ENCODE data around the gene RUSC2. TPM values are rescaled to one million over a fixed set of nuclear protein-coding genes. Genes with fewer than 3 reads are reported as not detected.
"Not testable (repeated sequence)": the region's sequence is repeated elsewhere in the genome, so short reads cannot be mapped to it uniquely, and the experiment has no call there.

Gene RUSC2
- total and polyA plus RNA-seq, 2 experiments from 2014 or later = 16.6 to 17.7 TPM

- Histone ChIP-seq H3K36me3 (replicated peaks; ENCODE audit: insufficient read depth, low read depth) (no peaks in the 10 kb centered on the region), H2AFZ (no peak overlapping the region), H3K27ac (no peak overlapping the region), H4K20me1 (ENCODE audit: insufficient read depth, poor library complexity, severe bottlenecking) (no peaks in the 10 kb centered on the region), H3K79me2 (peaks cover 44% of the 10 kb centered on the region), H3K27me3 (no peaks in the 10 kb centered on the region), H3K9me3 (ENCODE audit: low read depth) (no peaks in the 10 kb centered on the region), H3K4me2 (no peak overlapping the region), H3K4me3 (no peak overlapping the region), H3K9me2 (replicated peaks; ENCODE audit: insufficient read depth) (no peaks in the 10 kb centered on the region), H3K4me1 (ENCODE audit: insufficient read depth) (peaks cover 17% of the 10 kb centered on the region)
- 87% methylated on average over 3 of the region's 3 CpGs for WGBS (ENCODE audit: low lambda C conversion rate, missing lambda C conversion rate)
- peak; percentile 23 for DNase-seq (ENCODE audit: low spot score)
- TF ChIP-seq EZH2phosphoT487 (IDR thresholded peaks at IDR 0.05; ENCODE audit: low read depth, severe bottlenecking, unreplicated experiment) (no peak), EZH2 (IDR thresholded peaks at IDR 0.05; ENCODE audit: borderline replicate concordance) (no peak), CTCF (IDR thresholded peaks at IDR 0.05; ENCODE audit: poor library complexity) (no peak)
Measured at GRCh38 chr9:35529161-35529823, 39.4 kb downstream of the RUSC2 start.

GRCh38 chr9:35533398-35533797 is 43.5 kb downstream of the RUSC2 start:
- H3K4me2 ChIP-seq = no peak overlapping the region
- H3K9me3 ChIP-seq (ENCODE audit: low read depth) = no peaks in the 10 kb centered on the region
- H3K27me3 ChIP-seq = no peaks in the 10 kb centered on the region
- H3K9me2 ChIP-seq (replicated peaks; ENCODE audit: insufficient read depth) = no peaks in the 10 kb centered on the region
- peaks cover 52% of the 10 kb centered on the region for H3K79me2 ChIP-seq
- no peaks in the 10 kb centered on the region for H4K20me1 ChIP-seq (ENCODE audit: insufficient read depth, poor library complexity, severe bottlenecking)
- peaks cover 11% of the 10 kb centered on the region for H3K4me1 ChIP-seq (ENCODE audit: insufficient read depth)
- TF ChIP-seq CTCF (IDR thresholded peaks at IDR 0.05; ENCODE audit: poor library complexity) = no peak
- no peak overlapping the region for H2AFZ ChIP-seq
- no peak overlapping the region for H3K4me3 ChIP-seq
- no peak overlapping the region for H3K27ac ChIP-seq
- H3K36me3 ChIP-seq (replicated peaks; ENCODE audit: insufficient read depth, low read depth) = no peaks in the 10 kb centered on the region
- DNase-seq (ENCODE audit: low spot score) = no peak

GRCh38 chr9:35534921-35535320 is 45.0 kb downstream of the RUSC2 start:
- not testable (repeated sequence) for H3K4me2 ChIP-seq; H3K9me2 ChIP-seq (replicated peaks; ENCODE audit: insufficient read depth); H3K9me3 ChIP-seq (ENCODE audit: low read depth); H4K20me1 ChIP-seq (ENCODE audit: insufficient read depth, poor library complexity, severe bottlenecking); DNase-seq (ENCODE audit: low spot score); H3K36me3 ChIP-seq (replicated peaks; ENCODE audit: insufficient read depth, low read depth); H3K27me3 ChIP-seq; H2AFZ ChIP-seq; H3K4me3 ChIP-seq; H3K27ac ChIP-seq
- H3K79me2 ChIP-seq = peaks cover 51% of the 10 kb centered on the region
- peaks cover 12% of the 10 kb centered on the region for H3K4me1 ChIP-seq (ENCODE audit: insufficient read depth)
- WGBS (ENCODE audit: low lambda C conversion rate, missing lambda C conversion rate) = 98% methylated on average over 3 of the region's 3 CpGs

GRCh38 chr9:35537913-35538312 is 48.0 kb downstream of the RUSC2 start:
- peak overlapping the region; percentile 87 for H3K27ac ChIP-seq
- peaks cover 15% of the 10 kb centered on the region for H3K4me1 ChIP-seq (ENCODE audit: insufficient read depth)
- no peaks in the 10 kb centered on the region for H3K9me3 ChIP-seq (ENCODE audit: low read depth)
- peaks cover 50% of the 10 kb centered on the region for H3K79me2 ChIP-seq
- H3K9me2 ChIP-seq (replicated peaks; ENCODE audit: insufficient read depth) = no peaks in the 10 kb centered on the region
- H4K20me1 ChIP-seq (ENCODE audit: insufficient read depth, poor library complexity, severe bottlenecking) = no peaks in the 10 kb centered on the region
- 88% methylated on average over 3 of the region's 3 CpGs for WGBS (ENCODE audit: low lambda C conversion rate, missing lambda C conversion rate)
- H3K36me3 ChIP-seq (replicated peaks; ENCODE audit: insufficient read depth, low read depth) = no peaks in the 10 kb centered on the region
- no peak overlapping the region for H2AFZ ChIP-seq
- H3K27me3 ChIP-seq = no peaks in the 10 kb centered on the region
- H3K4me3 ChIP-seq = no peak overlapping the region
- no peak for DNase-seq (ENCODE audit: low spot score)
- TF ChIP-seq EZH2phosphoT487 (IDR thresholded peaks at IDR 0.05; ENCODE audit: low read depth, severe bottlenecking, unreplicated experiment) (no peak), EZH2 (IDR thresholded peaks at IDR 0.05; ENCODE audit: borderline replicate concordance) (no peak), CTCF (IDR thresholded peaks at IDR 0.05; ENCODE audit: poor library complexity) (no peak)
- H3K4me2 ChIP-seq = peak overlapping the region; percentile 78

All from hepatocyte (in vitro differentiated cells).